Eye (tissue), 1 donor: Measurements from ENCODE around the gene ARCN1.

Source experiments
- DNase-seq: peaks from one replicate; pipeline ENCODE4 v3.0.0-alpha.2; 2015

The ARCN1 gene

GRCh38 chr11:118622376-118623268 lies 50.4 kb downstream of the ARCN1 start:
- DNase-seq, result peak; percentile 87

GRCh38 chr11:118623269-118623655 lies 51.1 kb downstream of the ARCN1 start:
- peak; percentile 34 for DNase-seq

GRCh38 chr11:118625036-118625690 lies 53.0 kb downstream of the ARCN1 start:
- DNase-seq, result no peak

DNA sequence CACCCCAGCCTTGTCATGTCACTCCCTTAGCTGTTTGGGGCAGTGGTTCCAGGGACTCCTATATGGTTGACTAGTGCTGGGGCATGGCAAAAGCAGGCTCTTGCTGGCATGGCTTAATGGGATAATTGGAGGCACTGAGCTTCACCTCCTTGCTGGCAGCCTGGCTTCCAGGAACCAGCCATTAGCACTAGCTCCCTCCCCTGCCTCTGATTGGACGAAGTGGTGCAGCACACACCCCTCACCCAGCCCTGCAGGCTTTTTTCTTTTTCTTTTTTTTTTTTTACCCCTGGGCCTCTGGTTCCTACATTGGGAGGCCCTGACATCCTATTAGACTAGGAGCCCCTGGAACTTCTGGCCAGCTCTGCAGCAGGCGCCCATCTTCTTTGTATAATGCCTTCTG lies 53.8 kb downstream of the ARCN1 start:
- no peak for DNase-seq

DNA sequence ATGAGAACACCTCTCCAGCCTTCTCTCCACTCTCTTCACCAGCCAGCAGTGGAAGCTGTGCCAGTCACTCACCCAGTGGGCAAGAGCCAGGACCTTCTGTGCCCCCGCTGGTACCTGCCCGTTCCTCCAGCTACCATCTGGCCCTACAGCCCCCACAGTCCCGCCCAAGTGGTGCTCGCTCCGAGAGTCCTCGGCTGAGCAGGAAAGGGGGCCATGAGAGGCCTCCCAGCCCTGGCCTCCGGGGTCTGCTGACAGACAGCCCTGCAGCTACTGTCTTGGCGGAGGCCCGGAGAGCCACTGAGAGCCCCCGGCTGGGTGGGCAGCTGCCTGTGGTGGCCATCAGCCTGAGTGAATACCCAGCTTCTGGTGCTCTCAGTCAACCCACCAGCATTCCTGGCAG lies 55.4 kb downstream of the ARCN1 start:
- no peak for DNase-seq

- DNase-seq, result no peak
These were observed 55.8 kb downstream of the ARCN1 start for GRCh38 chr11:118628031-118628430.

DNA sequence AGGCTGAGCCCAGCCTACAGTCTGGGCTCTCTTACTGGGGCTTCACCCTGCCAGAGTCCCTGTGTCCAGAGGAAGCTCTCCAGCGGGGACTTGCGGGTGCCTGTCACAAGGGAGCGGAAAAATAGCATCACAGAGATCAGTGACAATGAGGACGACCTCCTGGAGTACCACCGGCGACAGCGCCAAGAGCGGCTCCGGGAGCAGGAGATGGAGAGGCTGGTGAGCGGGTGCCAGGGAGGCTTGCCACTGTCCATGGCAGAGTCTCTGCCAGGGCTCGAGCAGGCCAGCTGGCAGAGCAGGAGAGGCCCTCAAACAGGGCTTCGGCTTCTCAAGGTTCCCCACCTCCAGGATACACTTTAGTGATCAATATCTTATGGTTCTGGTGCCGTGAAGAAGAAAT lies 56.2 kb downstream of the ARCN1 start:
- DNase-seq, result no peak

DNA sequence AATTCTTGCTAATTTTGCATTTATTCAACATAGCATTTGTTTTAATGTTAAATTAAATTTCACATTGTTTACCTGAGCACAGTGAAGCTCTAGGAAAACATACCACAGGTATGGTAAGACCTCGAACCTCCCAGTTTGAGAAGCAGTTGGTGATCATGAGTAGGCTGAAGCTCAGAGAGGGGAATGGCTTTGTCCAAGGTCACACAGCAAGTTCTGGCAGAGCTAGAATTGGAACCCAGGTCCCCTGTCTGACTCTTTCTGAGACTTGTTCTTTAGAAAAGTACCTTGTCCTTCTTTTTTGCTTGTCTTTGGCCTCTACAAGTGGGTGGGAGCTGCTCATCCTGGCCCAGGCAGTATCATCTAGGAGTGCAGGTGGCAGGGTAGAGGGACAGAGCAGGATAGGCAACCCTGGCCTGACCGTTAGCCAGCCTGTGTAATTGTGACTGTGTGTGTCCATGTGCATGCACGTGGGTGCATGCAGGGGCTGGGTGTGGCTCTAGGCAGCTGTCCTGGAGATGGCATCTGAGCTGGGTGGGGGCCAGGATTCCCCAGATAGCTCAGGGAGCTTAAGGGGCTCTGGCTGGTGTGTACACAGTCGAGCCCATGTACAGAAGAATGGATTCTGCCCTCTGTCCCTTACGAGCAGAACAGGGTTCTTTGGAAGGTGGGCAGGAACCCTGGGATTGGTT lies 56.8 kb downstream of the ARCN1 start:
- no peak for DNase-seq

GRCh38 chr11:118629761-118630661 lies 57.8 kb downstream of the ARCN1 start:
- no peak for DNase-seq

DNA sequence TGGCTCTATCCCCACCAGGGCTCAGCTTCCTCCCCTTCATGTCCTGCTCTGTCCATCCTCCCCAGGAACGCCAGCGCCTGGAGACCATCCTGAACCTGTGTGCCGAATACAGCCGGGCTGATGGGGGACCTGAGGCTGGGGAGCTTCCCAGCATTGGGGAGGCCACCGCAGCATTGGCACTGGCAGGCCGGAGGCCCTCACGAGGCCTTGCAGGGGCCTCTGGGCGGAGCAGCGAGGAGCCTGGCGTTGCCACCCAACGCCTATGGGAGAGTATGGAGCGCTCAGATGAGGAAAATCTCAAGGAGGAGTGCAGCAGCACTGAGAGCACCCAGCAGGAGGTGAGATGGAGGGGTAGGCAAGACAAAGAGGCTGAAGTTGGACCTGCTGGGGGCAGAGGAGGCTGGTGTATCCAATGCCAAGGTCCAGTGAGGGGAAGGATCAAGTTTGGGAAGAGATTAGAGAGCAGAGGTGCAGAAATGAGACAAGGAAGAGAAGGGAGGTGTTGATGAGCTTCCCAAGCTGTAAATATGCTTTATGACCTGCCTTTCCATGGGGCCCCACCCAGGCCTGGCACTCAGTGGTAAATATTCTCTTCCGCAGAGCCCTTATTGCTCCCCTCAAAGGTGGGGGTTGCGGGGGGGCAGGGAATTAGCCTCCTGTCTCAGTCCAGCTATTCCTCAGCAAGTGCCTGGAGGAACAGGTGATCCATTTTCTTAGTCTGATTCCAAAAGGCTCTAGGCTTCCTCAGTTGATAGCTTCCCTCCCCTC lies 59.1 kb downstream of the ARCN1 start:
- no peak for DNase-seq

DNA sequence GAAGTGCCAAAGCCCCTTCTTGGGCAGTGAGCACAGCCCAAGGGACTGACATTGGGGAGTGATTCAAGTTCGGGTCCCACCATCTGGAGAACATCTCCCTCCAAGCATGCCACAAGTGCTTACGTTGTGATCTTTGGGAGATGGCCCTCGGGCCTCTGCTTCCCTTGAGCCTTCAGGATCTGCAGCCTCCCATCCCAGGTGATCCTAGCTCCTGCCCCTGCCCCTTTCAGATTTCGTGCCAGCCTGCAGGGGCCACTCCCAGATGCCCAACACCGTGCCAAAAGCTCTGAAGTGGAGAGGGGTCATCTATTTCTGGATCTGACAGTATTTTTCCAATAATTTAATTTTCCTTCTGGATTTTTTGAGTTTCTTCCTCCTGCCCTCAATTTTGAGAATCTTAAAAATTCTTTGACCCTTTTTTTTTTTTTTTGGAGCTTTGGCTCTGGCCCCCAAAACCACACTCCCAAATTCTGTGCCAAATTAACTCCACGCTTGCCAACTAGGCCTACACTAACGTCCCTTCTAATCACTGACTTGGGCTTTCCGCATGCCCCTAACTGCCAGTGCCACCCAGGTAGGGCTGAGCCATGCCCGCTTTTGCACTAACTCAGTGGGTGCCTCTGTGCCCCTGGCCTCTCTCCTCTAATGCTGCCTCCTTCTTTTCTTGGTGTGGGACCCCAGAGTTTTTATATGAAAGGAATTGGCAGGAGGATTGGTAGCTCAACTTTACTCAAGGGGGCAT lies 60.5 kb downstream of the ARCN1 start:
- DNase-seq, result no peak

DNA sequence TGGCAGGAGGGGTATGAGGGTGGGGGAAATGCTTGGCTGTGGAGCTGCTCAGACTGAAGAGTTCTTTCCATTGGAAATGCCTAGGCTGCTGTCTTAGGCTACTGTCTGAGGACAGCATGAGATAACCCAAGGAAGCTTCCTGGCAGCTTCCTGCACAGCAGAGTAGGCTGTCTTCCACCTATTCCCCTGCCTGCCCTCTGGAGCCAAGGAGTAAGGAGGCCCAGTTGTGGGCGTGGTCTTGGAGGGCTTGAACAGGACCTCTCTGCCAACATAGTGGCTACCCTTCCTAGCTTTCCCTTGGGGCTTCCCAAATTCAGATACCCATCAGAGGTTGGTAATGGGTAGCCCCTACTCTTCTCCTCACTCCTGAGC lies 61.1 kb downstream of the ARCN1 start:
- DNase-seq, result no peak

DNA sequence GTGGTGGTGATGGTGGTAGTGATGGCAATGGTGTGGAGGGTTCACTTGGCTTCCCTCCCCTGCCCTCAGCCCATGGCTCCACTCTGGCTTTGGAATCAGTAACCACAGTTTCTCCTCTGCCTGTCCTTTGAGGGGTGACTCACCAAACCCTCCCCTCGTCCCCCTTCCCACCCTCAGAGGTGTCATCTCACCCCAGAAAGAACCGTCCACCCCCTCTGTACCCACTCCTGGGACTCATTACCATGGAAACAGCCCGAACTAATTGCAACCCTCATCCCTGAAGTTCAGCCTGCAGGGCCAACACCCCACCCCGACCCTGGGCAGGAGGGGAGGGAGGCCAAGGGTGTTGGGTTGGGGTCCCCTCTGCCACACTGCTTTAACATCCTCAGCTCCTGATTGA lies 61.8 kb downstream of the ARCN1 start:
- no peak for DNase-seq

DNA sequence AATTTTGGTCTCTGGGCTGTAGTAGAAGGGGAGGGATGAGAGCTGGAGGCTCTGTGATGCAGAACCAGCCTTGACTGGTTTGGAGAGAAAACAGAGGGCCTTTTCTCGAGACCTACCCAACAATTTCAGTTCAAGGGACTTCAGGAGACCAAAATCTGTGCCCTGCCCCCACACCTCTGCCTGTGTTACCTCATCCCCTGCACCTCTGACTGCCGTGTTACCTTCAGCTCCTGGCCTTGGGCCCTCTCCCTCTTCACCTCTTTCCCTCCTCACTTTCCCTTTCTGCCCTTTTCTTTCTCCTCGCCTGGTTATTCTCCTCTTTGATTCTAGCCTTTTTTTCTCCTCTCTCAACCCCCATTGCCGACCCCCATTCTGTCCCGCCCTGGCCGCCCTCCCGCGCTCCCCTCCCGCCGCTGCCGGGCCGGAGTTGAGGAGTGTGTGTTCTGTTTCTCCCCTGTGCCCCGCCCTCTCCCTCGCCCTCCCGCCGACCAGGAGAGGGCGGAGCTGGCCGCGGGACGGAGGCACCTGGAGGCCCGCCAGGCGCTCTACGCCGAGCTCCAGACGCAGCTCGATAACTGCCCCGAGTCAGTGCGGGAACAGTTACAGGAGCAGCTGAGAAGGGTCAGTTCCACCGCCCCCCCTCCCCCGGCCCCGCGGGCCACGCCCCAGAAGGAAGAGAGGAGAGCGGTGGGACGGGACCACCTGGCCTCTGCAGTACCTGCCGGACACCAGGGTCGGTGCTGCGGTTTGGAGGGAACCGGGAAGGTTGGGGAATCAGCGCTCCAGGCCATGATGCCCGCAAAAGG lies 62.4 kb downstream of the ARCN1 start:
- peak; percentile 82 for DNase-seq

- peak; percentile 68 for DNase-seq
These were observed 63.0 kb downstream of the ARCN1 start for GRCh38 chr11:118635237-118635591.

DNA sequence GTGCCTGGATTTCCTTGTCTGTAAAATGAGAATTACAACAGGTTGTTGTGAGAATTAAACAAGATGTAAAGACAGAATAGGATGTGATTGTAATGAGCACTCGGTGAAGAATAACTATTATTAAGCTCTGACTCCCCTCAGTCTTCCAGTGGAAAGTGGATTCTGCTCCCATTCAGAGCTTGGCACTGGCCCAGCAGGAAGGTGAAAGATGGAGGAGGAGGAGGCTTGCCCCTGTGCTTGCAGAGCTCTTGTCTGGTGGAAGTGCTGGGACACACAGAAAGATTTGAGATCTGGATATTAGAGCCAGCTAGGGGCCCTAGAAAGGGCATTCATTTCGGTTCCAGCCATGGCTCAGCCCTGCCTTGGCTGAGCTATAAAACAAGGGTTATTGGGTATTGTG lies 63.4 kb downstream of the ARCN1 start:
- DNase-seq, result no peak

GRCh38 chr11:118636569-118637290 lies 64.5 kb downstream of the ARCN1 start:
- DNase-seq, result no peak

DNA sequence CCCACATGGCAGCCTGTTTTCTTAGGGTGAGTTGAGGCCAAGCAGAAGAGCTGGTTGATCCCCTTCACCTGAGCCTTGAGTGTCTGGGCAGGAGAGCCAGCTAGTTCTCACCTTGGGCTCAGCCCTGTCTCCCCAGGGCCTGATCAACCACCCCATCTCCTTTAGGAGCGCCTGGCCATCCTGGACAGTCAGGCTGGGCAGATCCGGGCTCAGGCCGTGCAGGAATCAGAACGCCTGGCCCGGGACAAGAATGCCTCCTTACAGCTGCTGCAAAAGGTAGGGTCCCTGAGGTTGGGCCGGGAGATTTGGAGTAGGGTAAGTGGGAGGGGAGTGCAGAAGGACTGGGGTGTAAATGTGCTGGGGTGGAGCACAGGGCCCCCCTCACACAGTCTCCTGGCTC lies 66.5 kb downstream of the ARCN1 start:
- no peak for DNase-seq

DNA sequence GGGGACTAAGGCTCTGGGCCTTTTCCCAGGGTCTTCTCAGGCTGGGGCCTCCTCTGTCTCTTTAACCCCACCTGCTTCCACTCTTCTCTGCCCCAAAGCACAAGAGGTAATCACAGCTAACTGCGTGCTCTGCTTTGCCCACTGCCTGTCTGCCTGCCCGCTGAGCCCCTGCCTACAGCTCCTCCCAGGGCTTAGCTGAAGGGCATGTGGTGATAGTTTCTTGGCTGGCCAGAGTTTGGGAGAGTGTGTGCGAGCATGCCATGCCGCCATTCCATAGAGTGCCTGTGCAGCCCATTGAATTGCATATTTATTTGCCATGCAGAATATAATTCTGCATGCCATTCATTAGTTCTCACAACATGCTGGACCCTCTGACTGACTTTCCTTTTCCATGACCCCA lies 67.7 kb downstream of the ARCN1 start:
- DNase-seq, result no peak
